GM12801 (cell line): ENCODE results near the gene GRXCR2.

Experiments
- TF ChIP-seq, protein P1 (sequence below): IDR thresholded peaks from one replicate; pipeline ENCODE4 v1.5.1; 2011; ENCODE audit warnings: control low read depth; ENCODE audit not compliant: insufficient read length; ENCODE audit errors: extremely low read depth

GRXCR2 gene, protein sequence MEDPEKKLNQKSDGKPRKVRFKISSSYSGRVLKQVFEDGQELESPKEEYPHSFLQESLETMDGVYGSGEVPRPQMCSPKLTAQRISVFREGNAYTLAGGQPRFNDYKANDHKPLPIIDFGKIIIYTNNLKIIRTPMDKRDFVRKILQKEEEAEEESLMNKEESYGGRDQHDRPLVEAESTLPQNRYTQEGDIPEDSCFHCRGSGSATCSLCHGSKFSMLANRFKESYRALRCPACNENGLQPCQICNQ

DNA sequence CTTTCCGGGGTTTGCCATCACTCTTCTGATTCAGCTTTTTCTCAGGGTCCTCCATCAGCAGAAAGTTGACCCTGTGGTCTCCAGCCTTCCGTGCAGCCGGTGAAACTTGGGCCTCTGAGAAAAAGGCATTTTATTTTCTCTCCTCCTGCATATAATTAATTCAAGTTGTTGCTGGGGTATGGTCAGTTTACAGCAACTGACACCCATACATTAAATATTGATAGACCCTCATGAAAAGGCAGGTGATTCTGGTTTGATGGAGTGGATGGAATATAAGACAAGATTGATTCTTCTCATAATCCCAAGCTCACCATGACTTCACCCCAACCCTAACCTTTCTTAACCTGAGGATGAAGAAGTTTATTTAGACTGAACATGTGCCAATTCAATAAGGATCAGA lies at the start of gene GRXCR2:
TSS of gene GRXCR2 (minus strand) at position 101 of the 400 bp plus-strand sequence. CDS start at position 55, 46 bp downstream.
- TF ChIP-seq, protein P1, sequence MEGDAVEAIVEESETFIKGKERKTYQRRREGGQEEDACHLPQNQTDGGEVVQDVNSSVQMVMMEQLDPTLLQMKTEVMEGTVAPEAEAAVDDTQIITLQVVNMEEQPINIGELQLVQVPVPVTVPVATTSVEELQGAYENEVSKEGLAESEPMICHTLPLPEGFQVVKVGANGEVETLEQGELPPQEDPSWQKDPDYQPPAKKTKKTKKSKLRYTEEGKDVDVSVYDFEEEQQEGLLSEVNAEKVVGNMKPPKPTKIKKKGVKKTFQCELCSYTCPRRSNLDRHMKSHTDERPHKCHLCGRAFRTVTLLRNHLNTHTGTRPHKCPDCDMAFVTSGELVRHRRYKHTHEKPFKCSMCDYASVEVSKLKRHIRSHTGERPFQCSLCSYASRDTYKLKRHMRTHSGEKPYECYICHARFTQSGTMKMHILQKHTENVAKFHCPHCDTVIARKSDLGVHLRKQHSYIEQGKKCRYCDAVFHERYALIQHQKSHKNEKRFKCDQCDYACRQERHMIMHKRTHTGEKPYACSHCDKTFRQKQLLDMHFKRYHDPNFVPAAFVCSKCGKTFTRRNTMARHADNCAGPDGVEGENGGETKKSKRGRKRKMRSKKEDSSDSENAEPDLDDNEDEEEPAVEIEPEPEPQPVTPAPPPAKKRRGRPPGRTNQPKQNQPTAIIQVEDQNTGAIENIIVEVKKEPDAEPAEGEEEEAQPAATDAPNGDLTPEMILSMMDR = no peak

DNA sequence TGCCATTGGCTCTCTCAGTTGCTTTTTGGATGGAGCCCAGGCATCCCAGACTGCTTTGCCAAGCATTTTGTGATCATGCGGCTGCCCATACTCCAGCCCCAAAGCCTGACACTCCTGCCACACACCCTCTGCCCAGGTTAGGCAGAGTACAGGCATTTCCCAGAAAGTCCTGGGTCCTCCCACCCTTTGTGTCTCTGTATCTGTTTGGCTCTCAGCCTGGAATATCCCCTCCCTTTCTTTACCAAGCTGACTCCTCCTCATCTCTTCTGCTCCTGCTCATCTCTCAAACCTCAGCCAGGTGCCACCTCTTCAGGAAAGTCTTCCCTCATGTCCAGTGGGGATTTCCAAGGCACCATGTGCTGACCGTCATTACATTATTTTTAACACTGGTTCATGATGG lies 49.2 kb upstream of the GRXCR2 start:
- TF ChIP-seq, protein P1 = no peak

DNA sequence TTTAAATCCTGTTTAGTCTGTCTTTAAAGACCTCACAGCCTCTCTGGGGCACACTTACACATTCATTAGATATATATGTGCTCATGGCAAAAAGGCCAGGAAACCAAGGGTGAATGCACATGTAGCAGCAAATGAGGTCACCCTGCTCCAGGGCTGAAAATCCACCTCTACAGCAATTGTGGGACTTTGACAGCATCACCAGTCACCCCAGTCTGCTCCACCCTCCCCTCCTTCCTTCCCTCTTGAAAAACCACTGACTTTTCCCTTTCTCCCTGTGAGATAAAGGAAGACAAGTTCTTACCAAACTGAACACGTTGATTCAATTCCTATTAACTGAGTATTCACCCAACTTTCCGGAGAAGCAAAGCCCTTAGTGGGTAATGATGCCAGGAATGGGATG lies 48.4 kb upstream of the GRXCR2 start:
- TF ChIP-seq, protein P1 = no peak

DNA sequence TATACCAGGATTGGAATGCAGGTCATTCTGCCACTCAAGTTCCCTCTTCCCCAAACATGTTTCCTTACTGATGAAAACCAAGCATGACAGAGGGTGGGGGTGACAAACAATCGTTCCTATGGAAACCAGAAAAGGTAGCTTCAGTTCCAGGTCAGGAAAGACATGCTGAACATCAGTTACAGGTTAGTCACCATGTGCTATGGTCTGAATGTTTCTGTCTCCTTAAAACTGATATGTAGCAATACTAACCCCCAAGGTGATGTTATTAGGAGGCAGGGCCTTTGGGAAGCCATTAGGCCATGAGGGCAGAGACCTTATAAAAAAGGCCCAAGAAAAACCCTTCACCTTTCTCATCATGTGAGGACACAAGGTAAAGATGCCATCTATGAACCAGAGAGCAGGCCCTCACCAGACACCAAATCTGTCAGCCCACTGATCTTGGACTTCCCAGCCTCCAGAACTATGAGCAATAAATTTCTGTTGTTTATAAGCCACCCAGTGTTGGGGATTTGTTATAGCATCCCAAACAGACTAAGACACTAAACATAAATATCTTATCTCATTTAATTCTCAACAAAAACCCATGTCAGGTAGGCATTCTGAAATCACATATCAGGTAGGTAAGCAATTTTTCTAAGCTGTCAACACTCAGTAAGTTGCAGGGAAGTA lies 47.9 kb upstream of the GRXCR2 start:
- TF ChIP-seq, protein P1 = no peak

DNA sequence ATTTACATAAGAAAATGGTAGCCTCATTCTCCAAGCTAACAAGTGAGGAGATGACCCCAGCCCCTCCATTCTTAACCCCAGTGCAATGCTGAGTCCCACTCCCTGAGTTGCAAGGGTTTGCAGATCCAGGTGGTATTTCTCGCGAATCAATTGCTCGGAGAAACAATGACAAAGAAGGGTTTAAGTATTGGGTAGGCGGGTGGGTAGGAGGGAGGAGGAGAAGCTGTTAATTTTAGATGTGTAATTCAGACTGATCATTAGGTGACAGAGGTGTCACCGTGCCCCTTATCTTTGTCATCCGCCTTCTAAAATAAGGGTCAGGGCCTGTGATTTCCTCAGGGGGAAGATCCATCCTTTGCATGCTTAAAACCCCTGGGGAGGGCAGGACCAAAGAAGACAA lies 46.6 kb upstream of the GRXCR2 start:
- TF ChIP-seq, protein P1 = no peak

DNA sequence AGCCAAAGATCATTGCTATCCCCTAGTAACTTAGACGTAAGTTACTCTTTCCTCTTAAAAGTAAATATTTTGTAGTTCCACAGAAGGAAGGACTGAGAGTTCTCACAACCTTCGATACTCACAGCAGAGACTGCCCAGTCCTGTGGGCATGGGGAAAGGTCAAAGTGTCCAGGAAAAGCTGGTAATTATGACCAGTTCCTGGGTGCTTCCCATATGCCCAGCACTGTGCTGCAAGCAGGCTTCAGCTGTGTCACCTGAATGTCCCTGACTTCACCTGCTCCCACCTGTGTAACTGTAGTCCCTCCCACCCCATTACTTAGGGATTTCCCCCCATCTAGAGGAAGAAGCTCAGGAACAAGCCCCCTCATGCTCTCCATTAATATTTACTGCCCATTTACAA lies 45.6 kb upstream of the GRXCR2 start:
- TF ChIP-seq, protein P1 = no peak

DNA sequence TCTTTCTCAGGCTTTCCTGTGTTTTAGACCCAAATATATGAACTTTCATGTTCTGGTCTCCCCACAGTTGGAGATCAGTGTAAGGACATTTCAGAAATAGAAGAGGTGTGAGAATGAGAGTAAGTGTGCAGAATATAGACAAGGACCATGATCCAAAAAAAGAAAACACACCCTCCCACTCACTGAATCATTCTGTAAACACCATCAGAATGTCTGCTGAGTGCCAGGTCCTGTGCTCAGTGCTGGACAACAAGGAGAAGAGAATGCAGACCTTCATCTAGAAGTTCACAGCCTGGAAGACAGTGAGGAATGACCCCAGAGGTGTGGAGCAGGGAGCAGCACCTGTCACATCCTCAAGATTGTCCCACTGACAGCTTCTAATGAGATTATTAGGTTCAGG lies 44.5 kb upstream of the GRXCR2 start:
- TF ChIP-seq, protein P1 = no peak
